Neural progenitor cell (in vitro differentiated cells): ENCODE results near the gene TACC3.

Source experiments
- CTCF ChIP-seq: fragments of 200-600 bp; sonication (generic); IDR thresholded peaks from 2 replicates; pipeline ENCODE4 v1.5.1; 2017; ENCODE audit warnings: antibody characterized with exemption, mild to moderate bottlenecking
- EZH2 ChIP-seq: fragments of 200-600 bp; sonication (generic); IDR thresholded peaks from 2 replicates; pipeline ENCODE4 v1.6.1; 2017; ENCODE audit warnings: antibody characterized with exemption, mild to moderate bottlenecking, moderate library complexity

DNA sequence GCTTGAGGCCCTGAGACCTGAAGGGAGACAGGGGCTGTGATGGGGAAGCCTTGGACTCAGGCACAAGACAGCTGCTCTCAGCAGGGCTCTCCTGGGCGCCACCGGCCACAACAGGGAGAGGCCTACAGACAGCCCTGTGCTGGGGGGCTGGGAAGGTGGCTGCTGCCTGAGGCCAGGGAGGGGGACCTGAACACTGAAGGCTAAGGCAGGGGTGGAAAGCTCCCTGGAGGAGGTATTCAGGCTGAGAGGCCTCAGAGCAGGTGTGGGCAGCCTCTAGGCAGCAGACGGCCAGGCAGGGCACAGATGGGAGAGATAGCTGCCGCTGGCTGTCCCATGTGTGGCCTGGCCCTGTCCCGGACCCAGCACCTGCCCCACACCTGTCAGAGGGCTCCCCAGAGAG, 33.0 kb downstream of the TACC3 start:
- no peak for TF ChIP-seq CTCF
- TF ChIP-seq EZH2 = no peak
